Activated T-helper 17 cell treated with anti-CD3 and anti-CD28 coated beads, Interleukin-2, amount 50 U/mL, for 72 hours (primary cell): Measurements from ENCODE around the gene ADGRG6. TPM values are rescaled to one million over a fixed set of nuclear protein-coding genes. Genes with fewer than 3 reads are reported as not detected.
"Not testable (repeated sequence)": the region's sequence is repeated elsewhere in the genome, so short reads cannot be mapped to it uniquely, and the experiment has no call there.

Experiments used
- ATAC-seq: fragments of 150-1000 bp; cut with Tn5 transposase; replicated peaks from 2 replicates; pipeline ENCODE4 v1.10.0; 2021; ENCODE audit warnings: mild to moderate bottlenecking, moderate library complexity
- H3K27ac Mint-ChIP-seq: one replicate; pipeline ENCODE4 v1.8.0; 2022; ENCODE audit warnings: mixed read lengths
- H3K27me3 Mint-ChIP-seq: one replicate; pipeline ENCODE4 v1.8.0; 2022; ENCODE audit warnings: mixed read lengths
- H3K36me3 Mint-ChIP-seq: one replicate; pipeline ENCODE4 v1.8.0; 2022; ENCODE audit warnings: low read depth, mild to moderate bottlenecking, mixed read lengths
- H3K4me1 Mint-ChIP-seq: one replicate; pipeline ENCODE4 v1.8.0; 2022; ENCODE audit warnings: mixed read lengths
- H3K4me3 Mint-ChIP-seq: one replicate; pipeline ENCODE4 v1.8.0; 2022; ENCODE audit warnings: mild to moderate bottlenecking, mixed read lengths
- H3K9me3 Mint-ChIP-seq: one replicate; pipeline ENCODE4 v1.8.0; 2022; ENCODE audit warnings: mixed read lengths
- total RNA-seq, 2 donors: library from RNA; stranded (reverse); gene quantifications; one replicate each; pipeline ENCODE4 v1.2.3, GENCODE V29; 2022

Gene ADGRG6
- total RNA-seq, 2 donors from 2014 or later = 0.11 TPM; not detected in 1

GRCh38 chr6:142446576-142446975, 144.8 kb downstream of the ADGRG6 start:
- H3K4me3 Mint-ChIP-seq = no peak overlapping the region
- H3K36me3 Mint-ChIP-seq = no peaks in the 10 kb centered on the region
- H3K27me3 Mint-ChIP-seq = no peaks in the 10 kb centered on the region
- no peak for ATAC-seq
- no peaks in the 10 kb centered on the region for H3K9me3 Mint-ChIP-seq
- H3K4me1 Mint-ChIP-seq = no peaks in the 10 kb centered on the region
- H3K27ac Mint-ChIP-seq = no peak overlapping the region

- H3K4me1 Mint-ChIP-seq = no peaks in the 10 kb centered on the region
- H3K36me3 Mint-ChIP-seq = no peaks in the 10 kb centered on the region
- H3K9me3 Mint-ChIP-seq = no peaks in the 10 kb centered on the region
- no peaks in the 10 kb centered on the region for H3K27me3 Mint-ChIP-seq
- no peak overlapping the region for H3K4me3 Mint-ChIP-seq
- ATAC-seq = no peak
- H3K27ac Mint-ChIP-seq = no peak overlapping the region
Measured at GRCh38 chr6:142448091-142448729, 146.4 kb downstream of the ADGRG6 start.

DNA sequence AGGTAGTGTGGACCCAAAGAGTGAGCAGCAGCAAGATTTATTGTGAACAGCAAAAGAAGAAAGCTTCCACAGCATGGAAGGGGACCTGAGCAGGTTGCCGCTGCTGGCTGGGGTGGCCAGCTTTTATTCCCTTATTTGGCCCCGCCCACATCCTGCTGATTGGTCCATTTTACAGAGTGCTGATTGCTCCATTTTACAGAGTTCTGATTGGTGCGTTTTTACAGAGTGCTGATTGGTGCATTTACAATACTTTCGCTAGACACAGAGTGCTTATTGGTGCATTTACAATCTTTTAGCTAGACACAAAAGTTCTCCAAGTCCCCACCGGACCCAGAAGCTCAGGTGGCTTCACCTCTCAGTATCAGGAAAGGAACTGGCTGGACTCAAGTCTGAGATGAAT, 149.0 kb downstream of the ADGRG6 start:
- H3K27me3 Mint-ChIP-seq, ATAC-seq, H3K4me1 Mint-ChIP-seq, H3K36me3 Mint-ChIP-seq, H3K27ac Mint-ChIP-seq, H3K4me3 Mint-ChIP-seq, H3K9me3 Mint-ChIP-seq: not testable (repeated sequence)

GRCh38 chr6:142452993-142453392, 151.2 kb downstream of the ADGRG6 start:
- H3K4me3 Mint-ChIP-seq = no peak overlapping the region
- H3K27me3 Mint-ChIP-seq = no peaks in the 10 kb centered on the region
- ATAC-seq = no peak
- no peaks in the 10 kb centered on the region for H3K4me1 Mint-ChIP-seq
- H3K36me3 Mint-ChIP-seq = no peaks in the 10 kb centered on the region
- H3K27ac Mint-ChIP-seq = no peak overlapping the region
- no peaks in the 10 kb centered on the region for H3K9me3 Mint-ChIP-seq

- H3K27me3 Mint-ChIP-seq, H3K4me3 Mint-ChIP-seq, H3K27ac Mint-ChIP-seq, H3K9me3 Mint-ChIP-seq, ATAC-seq, H3K36me3 Mint-ChIP-seq, H3K4me1 Mint-ChIP-seq: not testable (repeated sequence)
Measured at GRCh38 chr6:142454196-142454595, 152.4 kb downstream of the ADGRG6 start.

DNA sequence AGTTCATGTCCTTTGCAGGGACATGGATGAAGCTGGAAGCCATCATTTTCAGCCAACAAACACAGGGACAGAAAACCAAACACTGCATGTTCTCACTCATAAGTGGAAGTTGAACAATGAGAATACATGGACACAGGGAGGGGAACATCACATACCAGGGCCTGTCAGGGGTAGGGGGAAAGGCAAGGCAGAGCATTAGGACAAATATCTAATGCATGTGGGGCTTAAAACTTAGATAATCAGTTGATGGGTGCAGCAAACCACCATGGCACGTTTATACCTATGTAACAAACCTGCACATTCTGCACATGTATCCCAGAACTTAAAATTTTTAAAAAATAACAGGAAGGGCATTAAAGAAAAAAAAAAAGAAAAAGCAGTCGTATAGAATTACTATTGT, 153.0 kb downstream of the ADGRG6 start:
- not testable (repeated sequence) for H3K27me3 Mint-ChIP-seq, H3K36me3 Mint-ChIP-seq, H3K9me3 Mint-ChIP-seq, H3K4me1 Mint-ChIP-seq, H3K27ac Mint-ChIP-seq, ATAC-seq, H3K4me3 Mint-ChIP-seq

DNA sequence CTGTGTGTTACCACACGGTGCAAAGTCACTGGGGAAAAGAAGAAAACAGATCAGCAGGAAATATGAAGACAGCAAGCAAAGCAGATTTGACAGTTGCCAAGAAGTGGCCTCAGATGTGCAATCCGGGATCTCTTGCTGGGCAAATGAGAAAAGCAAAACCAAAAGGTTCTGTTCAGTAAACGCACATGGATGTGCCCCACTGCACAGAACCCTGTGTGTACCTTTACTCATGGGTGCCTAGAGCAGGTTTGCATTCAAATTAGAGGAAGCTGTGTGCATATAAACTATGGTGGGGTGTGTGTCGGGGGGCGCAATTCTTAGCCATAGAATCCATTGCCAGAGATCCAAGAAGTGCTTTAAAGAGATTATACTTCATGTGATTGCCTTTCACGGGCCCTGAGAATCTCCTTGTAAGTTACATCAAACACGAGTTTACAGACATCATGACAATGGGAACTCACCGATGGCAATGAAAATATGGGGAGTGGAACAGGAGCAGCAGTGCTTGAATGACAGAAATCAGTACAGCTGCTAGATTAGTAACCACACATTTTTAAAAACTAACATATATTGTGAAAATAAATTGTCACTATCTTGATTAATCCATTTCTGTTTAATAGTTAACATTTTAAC, 154.3 kb downstream of the ADGRG6 start:
- no peaks in the 10 kb centered on the region for H3K4me1 Mint-ChIP-seq
- peaks cover under 1% of the 10 kb centered on the region for H3K9me3 Mint-ChIP-seq
- no peak overlapping the region for H3K4me3 Mint-ChIP-seq
- ATAC-seq = no peak
- H3K36me3 Mint-ChIP-seq = no peaks in the 10 kb centered on the region
- no peak overlapping the region for H3K27ac Mint-ChIP-seq
- no peaks in the 10 kb centered on the region for H3K27me3 Mint-ChIP-seq

DNA sequence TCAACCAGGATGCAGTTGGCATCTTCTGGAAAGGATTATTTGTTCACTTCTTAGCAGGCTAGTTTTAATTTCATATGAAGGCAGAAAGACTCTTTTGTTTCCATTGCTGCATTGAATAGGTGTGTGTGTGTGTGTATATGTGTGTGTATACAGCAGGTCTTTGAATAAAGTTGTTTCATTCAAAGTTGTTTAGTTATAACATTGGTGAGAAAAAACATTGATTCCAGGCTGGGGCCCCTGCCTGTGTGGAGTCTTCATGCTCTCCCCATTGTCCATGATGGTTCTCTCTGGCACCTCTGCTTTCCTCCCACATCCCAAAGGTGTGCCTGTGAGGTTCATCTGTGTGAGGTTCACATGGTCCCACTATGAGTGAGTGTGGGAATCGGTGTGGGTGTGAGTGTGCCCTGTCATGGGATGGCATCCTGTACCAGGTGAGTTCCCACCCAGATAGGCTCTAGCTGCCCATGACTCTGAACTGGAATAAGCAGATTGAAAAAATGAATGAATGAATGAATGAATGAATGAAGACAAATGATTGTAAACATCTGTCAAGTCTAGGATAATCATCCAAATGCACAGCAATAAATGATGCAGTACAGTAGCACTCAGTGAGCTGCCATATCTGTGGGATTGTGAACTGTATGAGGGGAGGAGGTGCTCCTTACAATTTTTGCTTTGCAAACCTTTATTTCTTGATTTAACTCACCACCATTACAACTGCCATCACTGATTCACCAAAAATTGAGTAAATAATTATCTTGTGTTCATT, 156.0 kb downstream of the ADGRG6 start:
- Mint-ChIP-seq H3K36me3 (no peaks in the 10 kb centered on the region), H3K27ac (no peak overlapping the region), H3K27me3 (peaks cover 4% of the 10 kb centered on the region), H3K4me1 (no peaks in the 10 kb centered on the region), H3K4me3 (no peak overlapping the region), H3K9me3 (peaks cover 7% of the 10 kb centered on the region)
- no peak for ATAC-seq

DNA sequence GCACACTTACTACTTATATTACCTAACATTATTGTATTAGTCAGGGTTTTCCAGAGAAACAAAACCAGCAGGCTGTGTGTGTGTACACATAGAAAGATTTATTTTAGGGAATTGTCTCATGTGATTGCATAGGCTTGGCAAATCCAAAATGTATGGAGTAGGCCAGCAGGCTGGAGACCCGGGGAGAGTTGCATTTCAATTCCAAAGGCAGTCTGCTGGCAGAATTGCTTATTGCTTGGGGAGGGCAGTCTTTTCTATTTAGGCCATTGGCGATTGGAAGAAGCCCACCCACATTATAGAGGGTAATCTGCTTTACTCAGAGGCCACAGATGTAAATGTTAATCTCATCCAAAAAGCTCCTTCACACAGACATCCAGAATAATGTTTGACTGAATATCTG, 157.0 kb downstream of the ADGRG6 start:
- peaks cover 7% of the 10 kb centered on the region for H3K9me3 Mint-ChIP-seq
- no peak for ATAC-seq
- H3K4me1 Mint-ChIP-seq = no peaks in the 10 kb centered on the region
- H3K36me3 Mint-ChIP-seq = no peaks in the 10 kb centered on the region
- H3K27me3 Mint-ChIP-seq = peaks cover 7% of the 10 kb centered on the region
- H3K4me3 Mint-ChIP-seq = no peak overlapping the region
- H3K27ac Mint-ChIP-seq = no peak overlapping the region

DNA sequence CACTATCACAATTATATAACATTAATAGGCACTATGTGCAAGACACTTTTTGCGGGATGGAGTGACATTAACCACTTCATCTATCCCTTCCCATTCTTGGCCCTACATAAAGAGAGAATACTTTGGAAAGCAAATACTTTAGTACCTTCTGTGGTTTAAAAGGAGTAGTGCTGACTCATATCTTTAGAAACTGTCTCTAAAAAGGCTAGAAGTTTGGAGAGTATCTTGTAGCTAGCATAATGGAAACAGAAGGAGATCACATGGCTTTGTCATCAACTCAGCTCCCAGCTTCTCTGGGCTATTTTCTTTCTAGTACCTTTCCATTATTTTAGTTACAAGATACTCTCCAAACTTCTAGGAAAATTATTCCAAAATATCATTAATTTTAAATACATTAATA, 157.5 kb downstream of the ADGRG6 start:
- H3K27me3 Mint-ChIP-seq = peaks cover 7% of the 10 kb centered on the region
- no peaks in the 10 kb centered on the region for H3K4me1 Mint-ChIP-seq

DNA sequence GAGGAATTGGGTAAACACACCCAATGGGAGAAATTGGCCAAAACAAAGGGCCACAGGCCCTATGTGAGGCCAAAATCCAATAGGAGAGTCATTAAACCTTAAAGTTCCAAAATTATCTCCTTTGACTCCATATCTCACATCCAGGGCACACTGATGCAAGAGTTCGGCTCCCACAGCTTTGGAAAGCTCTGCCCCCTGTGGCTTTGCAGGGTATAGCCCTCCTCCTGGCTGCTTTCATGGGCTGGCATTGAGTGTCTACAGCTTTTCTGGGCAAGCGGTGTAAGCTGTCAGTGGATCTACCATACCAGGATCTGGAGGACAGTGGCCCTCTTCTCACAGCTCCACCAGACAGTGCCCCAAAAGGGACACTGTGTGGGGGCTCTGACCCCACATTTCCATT, 160.5 kb downstream of the ADGRG6 start:
- ATAC-seq = no peak
- no peak overlapping the region for H3K27ac Mint-ChIP-seq
- H3K27me3 Mint-ChIP-seq = peaks cover 11% of the 10 kb centered on the region
- no peaks in the 10 kb centered on the region for H3K4me1 Mint-ChIP-seq
- H3K4me3 Mint-ChIP-seq = no peak overlapping the region
- no peaks in the 10 kb centered on the region for H3K36me3 Mint-ChIP-seq
- H3K9me3 Mint-ChIP-seq = peaks cover 7% of the 10 kb centered on the region

More for the DNA sequence above, 157.5 kb downstream of the ADGRG6 start:
- no peaks in the 10 kb centered on the region for H3K36me3 Mint-ChIP-seq
- H3K9me3 Mint-ChIP-seq = peaks cover 7% of the 10 kb centered on the region
- no peak overlapping the region for H3K27ac Mint-ChIP-seq
- H3K4me3 Mint-ChIP-seq = no peak overlapping the region
- peak; percentile 52 for ATAC-seq

DNA sequence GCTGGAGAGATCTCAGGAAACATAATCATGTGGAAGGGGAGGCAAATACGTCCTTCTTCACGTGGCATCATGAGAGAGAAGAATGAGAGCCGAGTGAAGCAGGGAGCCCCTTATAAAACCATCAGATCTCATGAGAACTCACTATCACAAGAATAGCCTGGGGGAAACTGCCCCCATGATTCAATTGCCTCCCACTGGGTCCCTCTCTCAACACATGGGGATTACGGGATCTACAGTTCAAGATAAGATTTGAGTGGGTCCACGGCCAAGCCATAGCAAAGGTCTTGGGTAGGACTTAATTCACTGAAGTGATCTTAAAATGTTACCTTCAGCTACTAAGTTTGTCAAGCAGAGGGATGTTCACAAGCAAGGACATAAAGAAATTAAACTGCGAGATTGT, 162.2 kb downstream of the ADGRG6 start:
- Mint-ChIP-seq H3K27ac (no peak overlapping the region), H3K4me1 (no peaks in the 10 kb centered on the region), H3K9me3 (peaks cover 7% of the 10 kb centered on the region), H3K36me3 (no peaks in the 10 kb centered on the region), H3K27me3 (peaks cover 11% of the 10 kb centered on the region), H3K4me3 (no peak overlapping the region)
- no peak for ATAC-seq

DNA sequence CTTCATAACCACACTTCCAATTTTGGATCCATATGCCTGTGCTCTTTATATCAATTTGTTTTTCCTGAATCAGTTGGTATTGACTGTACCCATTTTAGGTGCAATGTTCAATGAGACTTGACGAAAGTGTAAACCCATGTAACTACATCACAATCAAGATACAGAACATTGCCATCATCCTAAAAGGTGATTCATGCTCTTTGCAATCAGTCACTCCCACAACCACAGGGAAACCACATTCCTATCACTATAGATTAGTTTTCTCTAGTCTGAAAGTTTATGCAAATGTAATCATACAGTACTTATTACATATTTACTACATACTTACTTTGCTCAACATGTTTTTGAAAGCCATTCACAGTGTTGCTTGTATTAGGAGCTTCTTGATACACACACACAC, 167.4 kb downstream of the ADGRG6 start:
- H3K9me3 Mint-ChIP-seq = no peaks in the 10 kb centered on the region
- no peak overlapping the region for H3K4me3 Mint-ChIP-seq
- H3K36me3 Mint-ChIP-seq = no peaks in the 10 kb centered on the region
- peak; percentile 55 for ATAC-seq
- no peak overlapping the region for H3K27ac Mint-ChIP-seq
- H3K27me3 Mint-ChIP-seq = peaks cover 6% of the 10 kb centered on the region
- no peaks in the 10 kb centered on the region for H3K4me1 Mint-ChIP-seq

DNA sequence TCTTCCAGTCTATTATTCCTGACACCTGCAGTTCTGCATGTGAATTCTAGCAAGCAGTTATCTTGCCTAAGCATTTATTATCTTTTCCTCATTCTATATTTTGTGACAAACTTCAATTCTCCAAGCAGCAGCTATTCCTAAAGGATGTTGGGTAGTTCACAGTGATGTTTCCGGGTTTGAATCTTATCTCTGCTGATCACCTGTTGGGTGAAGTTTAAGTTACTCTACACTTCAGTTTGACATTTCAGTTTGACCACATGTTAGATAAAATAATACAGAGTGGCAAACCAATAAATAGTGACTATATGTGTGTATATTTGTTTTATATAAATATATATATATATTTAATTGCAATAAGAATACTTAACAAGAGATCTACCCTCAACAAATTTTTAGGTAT, 168.6 kb downstream of the ADGRG6 start:
- H3K9me3 Mint-ChIP-seq = no peaks in the 10 kb centered on the region
- no peak for ATAC-seq
- no peak overlapping the region for H3K4me3 Mint-ChIP-seq
- peaks cover 3% of the 10 kb centered on the region for H3K4me1 Mint-ChIP-seq
- H3K36me3 Mint-ChIP-seq = no peaks in the 10 kb centered on the region
- H3K27ac Mint-ChIP-seq = no peak overlapping the region
- H3K27me3 Mint-ChIP-seq = peaks cover 6% of the 10 kb centered on the region
